Measurements from ENCODE around the gene ITM2B.

GRCh38 chr13:48233889-48234488, 983 bp downstream of the ITM2B start:
- TF ChIP-seq CTCF (conservative IDR thresholded peaks at IDR 0.05) (no peak), ZFX (IDR thresholded peaks at IDR 0.05) (no peak)

All from C4-2B (cell line).